H1 (cell line): Measurements from ENCODE around the gene NDUFA11.

Source experiments
- EP300 ChIP-seq, 2 experiments: IDR thresholded peaks; 1 replicate in 1 of 2; 2 replicates in 1 of 2; pipeline ENCODE4 v1.6.1; 2011 to 2012; ENCODE audit warnings: low read depth in 2 of 2, low read length in 2 of 2, mild to moderate bottlenecking in 2 of 2, borderline replicate concordance in 1 of 2, inconsistent platforms in 1 of 2, moderate library complexity in 1 of 2
- JUND ChIP-seq: IDR thresholded peaks from 2 replicates; pipeline ENCODE4 v1.6.1; 2011; ENCODE audit warnings: mild to moderate bottlenecking, improper control_type of control experiment, low read length
- SUZ12 ChIP-seq: fragments of 200-600 bp; sonication (generic); IDR thresholded peaks from 2 replicates; pipeline ENCODE4 v1.6.1; 2012; ENCODE audit warnings: mild to moderate bottlenecking, inconsistent platforms, low read length, moderate library complexity, mixed read lengths

- TF ChIP-seq EP300 (IDR thresholded peaks at IDR 0.05; ENCODE audit: borderline replicate concordance in 1 of 2, low read depth in 2 of 2, low read length in 2 of 2) (no peak), JUND (no peak), SUZ12 (no peak)
These were observed 12.2 kb upstream of the NDUFA11 start for GRCh38 chr19:5915782-5916165.
